SK-N-SH (cell line): ENCODE measurements around the gene DIRAS2. TPM values are rescaled to one million over a fixed set of nuclear protein-coding genes. Genes with fewer than 3 reads are reported as not detected.

Experiments used
- CTCF ChIA-PET: fragments of 300-600, 350-600 bp; formaldehyde crosslinking; extraction: SDS; loops from one replicate; lab custom pipeline; 2021; lab: Yijun Ruan, JAX
- POLR2A ChIA-PET: fragments of 350-600 bp; sonication (Branson Sonifier 250); formaldehyde crosslinking; extraction: SDS; loops from one replicate; lab custom pipeline; 2020; ENCODE audit warnings: antibody characterized with exemption, inconsistent platforms; lab: Yijun Ruan, JAX
- DNase-seq: peaks from one replicate; pipeline ENCODE4 v3.0.0; 2012
- H2AFZ ChIP-seq: fragments of 200-600 bp; sonication (generic); 2 replicates; pipeline ENCODE4 v1.8.1; 2016; ENCODE audit warnings: antibody characterized with exemption, mild to moderate bottlenecking, low read depth
- H3F3A ChIP-seq: fragments of 200-600 bp; sonication (generic); replicated peaks from 2 replicates; pipeline ENCODE3; 2016; ENCODE audit warnings: antibody characterized with exemption, mild to moderate bottlenecking; ENCODE audit not compliant: insufficient read depth
- H3K27ac ChIP-seq, 2 experiments: fragments of 200-500 bp in 1 of 2; fragments of 200-600 bp in 1 of 2; sonication (Bioruptor generic) in 1 of 2; sonication (generic), shearing (Covaris generic) in 1 of 2; 2 replicates each; pipeline versions ENCODE4 v1.5.1 to v1.6.1; 2014 to 2016; ENCODE audit warnings: low read depth in 2 of 2, inconsistent platforms in 1 of 2, low read length in 1 of 2, mild to moderate bottlenecking in 1 of 2, mixed read lengths in 1 of 2
- H3K27me3 ChIP-seq: fragments of 200-600 bp; sonication (generic), shearing (Covaris generic); 2 replicates; pipeline ENCODE4 v1.6.1; 2016; ENCODE audit warnings: mixed run types; ENCODE audit not compliant: insufficient read depth
- H3K36me3 ChIP-seq, 2 experiments: fragments of 200-500 bp in 1 of 2; fragments of 200-600 bp in 1 of 2; sonication (Bioruptor generic) in 1 of 2; sonication (generic) in 1 of 2; replicated peaks in 1 of 2; 2 replicates each; pipeline versions ENCODE3 to v1.5.1; 2014 to 2016; ENCODE audit warnings: low read length in 1 of 2, mild to moderate bottlenecking in 1 of 2; ENCODE audit not compliant: insufficient read depth in 2 of 2, control insufficient read depth in 1 of 2
- H3K4me1 ChIP-seq, 2 experiments: fragments of 200-500 bp in 1 of 2; fragments of 200-600 bp in 1 of 2; sonication (Bioruptor generic) in 1 of 2; sonication (generic), shearing (Covaris generic) in 1 of 2; 2 replicates each; pipeline versions ENCODE4 v1.5.1 to v1.6.1; 2014 to 2016; ENCODE audit warnings: low read depth in 1 of 2, low read length in 1 of 2, mixed run types in 1 of 2; ENCODE audit not compliant: insufficient read depth in 2 of 2, control insufficient read depth in 1 of 2
- H3K4me2 ChIP-seq: fragments of 200-600 bp; sonication (generic), shearing (Covaris generic); 2 replicates; pipeline ENCODE4 v1.6.1; 2017; ENCODE audit warnings: mixed run types
- H3K4me3 ChIP-seq, 2 experiments: fragments of 200-500 bp in 1 of 2; fragments of 200-600 bp in 1 of 2; sonication (Bioruptor generic) in 1 of 2; sonication (generic), shearing (Covaris generic) in 1 of 2; 2 replicates each; pipeline versions ENCODE4 v1.5.1 to v1.8.1; 2014 to 2016; ENCODE audit warnings: low read depth in 2 of 2, inconsistent platforms in 1 of 2, low read length in 1 of 2, mild to moderate bottlenecking in 1 of 2, mixed read lengths in 1 of 2, moderate library complexity in 1 of 2
- H3K79me2 ChIP-seq: fragments of 200-600 bp; sonication (generic); 2 replicates; pipeline ENCODE4 v1.8.1; 2017; ENCODE audit warnings: mild to moderate bottlenecking; ENCODE audit not compliant: insufficient read depth
- H3K9ac ChIP-seq: fragments of 200-600 bp; sonication (generic); 2 replicates; pipeline ENCODE4 v1.6.1; 2017; ENCODE audit warnings: mixed run types
- H3K9me2 ChIP-seq: fragments of 200-600 bp; sonication (generic); 2 replicates; pipeline ENCODE4 v1.6.1; 2017; ENCODE audit warnings: mixed run types
- H3K9me3 ChIP-seq: fragments of 200-600 bp; sonication (generic); 2 replicates; pipeline ENCODE4 v1.6.1; 2017; ENCODE audit warnings: mixed run types, mild to moderate bottlenecking, moderate library complexity
- H4K20me1 ChIP-seq: fragments of 200-600 bp; sonication (generic); 2 replicates; pipeline ENCODE4 v1.6.1; 2017; ENCODE audit warnings: mild to moderate bottlenecking, mixed run types; ENCODE audit not compliant: insufficient read depth
- CTCF ChIP-seq: fragments of 200-600 bp; sonication (generic); IDR thresholded peaks from 2 replicates; pipeline ENCODE4 v1.6.1; 2017; ENCODE audit warnings: antibody characterized with exemption, mild to moderate bottlenecking, moderate library complexity
- ELF1 ChIP-seq: IDR thresholded peaks from 2 replicates; pipeline ENCODE4 v1.4.0; 2012
- EP300 ChIP-seq, 2 experiments: IDR thresholded peaks; 2 replicates each; pipeline versions ENCODE4 v1.4.0 to v1.6.1; 2012; ENCODE audit warnings: borderline replicate concordance in 1 of 2, low read depth in 1 of 2, low read length in 1 of 2
- EZH2phosphoT487 ChIP-seq: fragments of 200-600 bp; sonication (generic); IDR thresholded peaks from 2 replicates; pipeline ENCODE4 v1.6.1; 2017; ENCODE audit warnings: low read depth, mixed run types, mild to moderate bottlenecking, antibody characterized with exemption, moderate library complexity, borderline replicate concordance
- IRF3 ChIP-seq: fragments of 150-350 bp; IDR thresholded peaks from 2 replicates; pipeline ENCODE4 v1.6.1; 2016; ENCODE audit warnings: mild to moderate bottlenecking, low read depth, low read length
- MEF2A ChIP-seq: IDR thresholded peaks from 2 replicates; pipeline ENCODE4 v1.4.0; 2012; ENCODE audit warnings: low read depth, borderline replicate concordance
- RAD21 ChIP-seq: IDR thresholded peaks from 2 replicates; pipeline ENCODE4 v1.6.1; 2012; ENCODE audit warnings: mild to moderate bottlenecking, low read length
- RCOR1 ChIP-seq: fragments of 150-350 bp; IDR thresholded peaks from 2 replicates; pipeline ENCODE4 v1.6.1; 2017; ENCODE audit warnings: antibody characterized with exemption, low read length
- RXRA ChIP-seq: IDR thresholded peaks from 2 replicates; pipeline ENCODE4 v1.4.0; 2012; ENCODE audit warnings: low read depth, mild to moderate bottlenecking, borderline replicate concordance
- SIN3A ChIP-seq: IDR thresholded peaks from 2 replicates; pipeline ENCODE4 v1.6.1; 2012; ENCODE audit warnings: low read depth, mild to moderate bottlenecking, low read length, moderate library complexity, borderline replicate concordance
- TCF12 ChIP-seq: IDR thresholded peaks from 2 replicates; pipeline ENCODE4 v1.4.0; 2012
- USF1 ChIP-seq: IDR thresholded peaks from 2 replicates; pipeline ENCODE4 v1.4.0; 2012; ENCODE audit warnings: low read depth, borderline replicate concordance
- USF2 ChIP-seq: fragments of 150-350 bp; IDR thresholded peaks from 2 replicates; pipeline ENCODE4 v1.6.1; 2017; ENCODE audit warnings: antibody characterized with exemption, low read length, low read depth, borderline replicate concordance
- YY1 ChIP-seq: IDR thresholded peaks from 2 replicates; pipeline ENCODE4 v1.4.0; 2012; ENCODE audit warnings: low read depth, mild to moderate bottlenecking
- ZBTB33 ChIP-seq: IDR thresholded peaks from 2 replicates; pipeline ENCODE4 v1.4.0; 2012; ENCODE audit warnings: low read depth, borderline replicate concordance
- WGBS: methylation state at CpG from one replicate; pipeline ENCODE4 v1.1.6; 2017; ENCODE audit warnings: low lambda C conversion rate; 5-methylcytosine and 5-hydroxymethylcytosine counted together
- polyA plus RNA-seq, 3 experiments: library from polyadenylated mRNA; depleted of rRNA; stranded (reverse); fragments of >200 nt; gene quantifications; 2 replicates each; pipeline ENCODE4 v1.2.3, GENCODE V29; 2012

The DIRAS2 gene
- polyA plus RNA-seq, 1 of the 3 experiments (the other 2 are of a cell fraction), result not detected

- no peaks in the 10 kb centered on the region for H3F3A ChIP-seq
- H3K79me2 ChIP-seq, result no peaks in the 10 kb centered on the region
- 45% methylated on average over 7 of the region's 7 CpGs for WGBS
- CTCF ChIA-PET, result no interaction called here
- H3K4me1 ChIP-seq, result peaks cover 0 to 14% of the 10 kb centered on the region in 2 experiments; a peak in 1 of 4 replicates
- H3K9ac ChIP-seq, result no peak overlapping the region
- TF ChIP-seq EZH2phosphoT487 (no peak), RCOR1 (no peak), USF1 (no peak), ZBTB33 (no peak), RXRA (no peak), TCF12 (no peak), SIN3A (no peak), USF2 (no peak), MEF2A (no peak), IRF3 (no peak), RAD21 (no peak), ELF1 (no peak), YY1 (no peak), EP300 (IDR thresholded peaks at IDR 0.05; ENCODE audit: borderline replicate concordance in 1 of 2, low read depth in 1 of 2, low read length in 1 of 2) (no peak), CTCF (no peak)
- H3K27ac ChIP-seq, result no peak overlapping the region
- H3K36me3 ChIP-seq, result no peaks in the 10 kb centered on the region
- no peak overlapping the region for H3K4me3 ChIP-seq
- no peak overlapping the region for H2AFZ ChIP-seq
- no peaks in the 10 kb centered on the region for H3K27me3 ChIP-seq
- H3K9me2 ChIP-seq, result no peaks in the 10 kb centered on the region
- no peaks in the 10 kb centered on the region for H4K20me1 ChIP-seq
- POLR2A ChIA-PET, result no interaction called here
- H3K9me3 ChIP-seq, result no peaks in the 10 kb centered on the region
- no peak for DNase-seq
- no peak overlapping the region for H3K4me2 ChIP-seq
These were observed 31.5 kb downstream of the DIRAS2 start for GRCh38 chr9:90611121-90611520.
